ENCODE data around the gene RELN. TPM values are rescaled to one million over a fixed set of nuclear protein-coding genes. Genes with fewer than 3 reads are reported as not detected.

The RELN gene
- polyA plus RNA-seq, 1 donor (not counting 4 experiments of a cell fraction or from before 2014, with no cell fraction given): not detected

- no peak overlapping the region for H2AFZ ChIP-seq (ENCODE audit: control insufficient read depth, low read length)
Measured at GRCh38 chr7:103658055-103659005, 331.1 kb downstream of the RELN start.

GRCh38 chr7:103657474-103657894, 332.0 kb downstream of the RELN start:
- no peaks in the 10 kb centered on the region for H3K4me1 ChIP-seq (ENCODE audit: control insufficient read depth, extremely low read depth, insufficient read depth, low read length)

More at GRCh38 chr7:103658055-103659005, 331.1 kb downstream of the RELN start:
- no peak for FAIRE-seq
- Histone ChIP-seq H3K79me2 (ENCODE audit: control insufficient read depth, insufficient read depth, low read length) (no peaks in the 10 kb centered on the region), H3K36me3 (ENCODE audit: control insufficient read depth in 2 of 2, extremely low read depth in 1 of 2, insufficient read depth in 2 of 2, low read length in 2 of 2) (no peaks in the 10 kb centered on the region), H3K4me3 (ENCODE audit: control insufficient read depth in 2 of 3, extremely low read depth in 1 of 3, insufficient read depth in 2 of 3, low read depth in 1 of 3, low read length in 3 of 3) (no peak overlapping the region), H3K4me2 (ENCODE audit: control insufficient read depth, extremely low read depth, insufficient read depth, low read depth, low read length) (no peak overlapping the region), H3K4me1 (ENCODE audit: control insufficient read depth, extremely low read depth, insufficient read depth, low read length) (no peaks in the 10 kb centered on the region), H3K9me1 (ENCODE audit: control insufficient read depth, extremely low read depth, insufficient read depth, low read length) (no peaks in the 10 kb centered on the region), H4K20me1 (ENCODE audit: control insufficient read depth, extremely low read depth, insufficient read depth, low read length) (no peaks in the 10 kb centered on the region), H3K27me3 (ENCODE audit: control insufficient read depth, extremely low read depth, insufficient read depth, low read length) (no peaks in the 10 kb centered on the region), H3K9me3 (ENCODE audit: control insufficient read depth, low read depth, low read length) (no peaks in the 10 kb centered on the region), H3K27ac (ENCODE audit: control insufficient read depth, insufficient read depth, low read length) (no peak overlapping the region), H3K9ac (ENCODE audit: control insufficient read depth, extremely low read depth, insufficient read depth, low read length) (no peak overlapping the region)
- dilution Hi-C loops (cut with MboI; ENCODE audit: extremely low pct_ligation_motif_present, low sequenced_read_pairs): no loop called here
- no peak for DNase-seq (ENCODE audit: low read depth, low spot score)
- no peak for TF ChIP-seq EZH2 (IDR thresholded peaks at IDR 0.05; ENCODE audit: low read length)
- no peak for TF ChIP-seq CTCF (optimal IDR thresholded peaks at IDR 0.05 in 1 of 3, IDR thresholded peaks at IDR 0.05 in 1 of 3, conservative IDR thresholded peaks at IDR 0.05 in 1 of 3; ENCODE audit: extremely low read depth in 1 of 3, insufficient read depth in 2 of 3, low read length in 3 of 3)

More at GRCh38 chr7:103657474-103657894, 332.0 kb downstream of the RELN start:
- Histone ChIP-seq H2AFZ (ENCODE audit: control insufficient read depth, low read length) (no peak overlapping the region), H3K4me3 (ENCODE audit: control insufficient read depth in 2 of 3, extremely low read depth in 1 of 3, insufficient read depth in 2 of 3, low read depth in 1 of 3, low read length in 3 of 3) (no peak overlapping the region), H3K36me3 (ENCODE audit: control insufficient read depth in 2 of 2, extremely low read depth in 1 of 2, insufficient read depth in 2 of 2, low read length in 2 of 2) (no peaks in the 10 kb centered on the region), H3K4me2 (ENCODE audit: control insufficient read depth, extremely low read depth, insufficient read depth, low read depth, low read length) (no peak overlapping the region), H3K27ac (ENCODE audit: control insufficient read depth, insufficient read depth, low read length) (no peak overlapping the region), H3K9me3 (ENCODE audit: control insufficient read depth, low read depth, low read length) (no peaks in the 10 kb centered on the region), H4K20me1 (ENCODE audit: control insufficient read depth, extremely low read depth, insufficient read depth, low read length) (no peaks in the 10 kb centered on the region), H3K27me3 (ENCODE audit: control insufficient read depth, extremely low read depth, insufficient read depth, low read length) (no peaks in the 10 kb centered on the region), H3K79me2 (ENCODE audit: control insufficient read depth, insufficient read depth, low read length) (no peaks in the 10 kb centered on the region), H3K9ac (ENCODE audit: control insufficient read depth, extremely low read depth, insufficient read depth, low read length) (no peak overlapping the region), H3K9me1 (ENCODE audit: control insufficient read depth, extremely low read depth, insufficient read depth, low read length) (no peaks in the 10 kb centered on the region)
- dilution Hi-C loops (cut with MboI; ENCODE audit: extremely low pct_ligation_motif_present, low sequenced_read_pairs): no loop called here
- TF ChIP-seq CTCF (optimal IDR thresholded peaks at IDR 0.05 in 1 of 3, IDR thresholded peaks at IDR 0.05 in 1 of 3, conservative IDR thresholded peaks at IDR 0.05 in 1 of 3; ENCODE audit: extremely low read depth in 1 of 3, insufficient read depth in 2 of 3, low read length in 3 of 3) (no peak), EZH2 (IDR thresholded peaks at IDR 0.05; ENCODE audit: low read length) (no peak)
- FAIRE-seq: no peak
- DNase-seq (ENCODE audit: low read depth, low spot score): no peak

All from keratinocyte (primary cell).